Vagina (tissue), 2 donors: Measurements from ENCODE around the gene CCDC7.

Experiments used
- CTCF ChIP-seq, 3 experiments: fragments of 450-650 bp in 2 of 3; fragments of 200-600 bp in 1 of 3; sonication (generic) in 1 of 3; IDR thresholded peaks; one replicate each; pipeline ENCODE4 v1.5.1; 2017 to 2019; ENCODE audit warnings: antibody characterized with exemption in 3 of 3, mild to moderate bottlenecking in 2 of 3, moderate library complexity in 2 of 3
- POLR2A ChIP-seq, 2 donors: fragments of 450-650 bp; IDR thresholded peaks; one replicate each; pipeline ENCODE4 v1.6.1; 2017; ENCODE audit warnings: antibody characterized with exemption in 2 of 2, mild to moderate bottlenecking in 2 of 2, moderate library complexity in 2 of 2
- POLR2AphosphoS5 ChIP-seq, 2 donors: sonication (generic); formaldehyde crosslinking; IDR thresholded peaks; one replicate each; pipeline ENCODE4 v1.9.0; 2017; ENCODE audit warnings: antibody characterized with exemption in 2 of 2, mild to moderate bottlenecking in 2 of 2, low read depth in 1 of 2; ENCODE audit not compliant: insufficient read depth in 1 of 2

- TF ChIP-seq CTCF (IDR thresholded peaks at IDR 0.05): no peak
- no peak for TF ChIP-seq POLR2AphosphoS5 (IDR thresholded peaks at IDR 0.05; ENCODE audit: insufficient read depth in 1 of 2, low read depth in 1 of 2)
- no peak for TF ChIP-seq POLR2A (IDR thresholded peaks at IDR 0.05)
Observed at GRCh38 chr10:32893434-32893833, 447.5 kb downstream of the CCDC7 start.
